ENCODE data around the gene ZNF14.
"Not testable (repeated sequence)": the region's sequence is repeated elsewhere in the genome, so short reads cannot be mapped to it uniquely, and the experiment has no call there.

- TF ChIP-seq POLR2A (IDR thresholded peaks at IDR 0.05; ENCODE audit: low read depth, low read length); CTCF (conservative IDR thresholded peaks at IDR 0.05; ENCODE audit: low read depth, low read length); SMC3 (IDR thresholded peaks at IDR 0.05; ENCODE audit: low read depth, low read length); CEBPB (IDR thresholded peaks at IDR 0.05; ENCODE audit: low read depth, low read length); RAD21 (IDR thresholded peaks at IDR 0.05; ENCODE audit: low read length); RFX5 (IDR thresholded peaks at IDR 0.05; ENCODE audit: low read depth, low read length); CHD1 (IDR thresholded peaks at IDR 0.05; ENCODE audit: low read depth, low read length); NFE2L2 (IDR thresholded peaks at IDR 0.05; ENCODE audit: low read depth, low read length); FOS (IDR thresholded peaks at IDR 0.05; ENCODE audit: low read depth, low read length); BHLHE40 (IDR thresholded peaks at IDR 0.05; ENCODE audit: low read depth, low read length); ELK1 (IDR thresholded peaks at IDR 0.05; ENCODE audit: borderline replicate concordance, low read depth, low read length); MAFK (IDR thresholded peaks at IDR 0.05; ENCODE audit: low read depth, low read length): not testable (repeated sequence)
These were observed 37.1 kb upstream of the ZNF14 start for GRCh38 chr19:19769971-19770370.
